ENCODE results near the gene HDGFL3.
"Not testable (repeated sequence)": the region's sequence is repeated elsewhere in the genome, so short reads cannot be mapped to it uniquely, and the experiment has no call there.

Gene HDGFL3

DNA sequence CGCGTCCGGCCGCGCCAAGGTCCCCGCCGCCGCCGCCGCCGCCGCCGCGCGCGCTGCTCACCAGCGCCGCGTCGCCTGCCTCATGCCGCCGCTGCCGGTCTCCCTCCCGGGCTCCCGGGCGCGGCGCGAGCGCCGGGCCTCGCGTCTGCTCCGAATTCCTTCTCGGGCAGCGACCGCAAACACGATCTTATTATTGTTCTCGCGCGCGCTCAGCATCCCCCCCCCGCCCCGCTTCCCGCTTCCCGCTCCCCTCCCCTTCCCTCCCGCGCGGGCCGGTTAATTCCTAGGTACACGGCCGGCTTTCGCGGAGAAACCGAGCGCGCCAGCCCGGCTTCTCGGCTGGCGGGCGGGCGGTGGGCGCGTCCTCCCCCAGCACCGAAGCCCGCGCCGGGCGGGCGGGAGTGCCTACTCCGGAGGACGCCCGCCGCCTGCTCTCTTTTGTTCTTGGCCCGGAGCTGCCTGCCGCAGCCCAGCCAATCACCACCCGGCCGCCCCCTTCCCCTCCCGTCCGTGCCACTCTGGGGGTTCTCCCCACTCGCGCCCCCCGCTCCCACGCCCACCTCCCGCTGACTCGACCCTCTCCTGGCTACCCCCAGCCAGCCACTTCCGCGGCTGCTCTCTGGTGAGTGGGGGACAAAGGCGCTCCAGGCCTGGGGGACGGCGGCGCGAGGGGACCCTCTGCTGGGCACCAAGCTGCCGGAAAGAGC lies at the start of gene HDGFL3:
Gene HDGFL3, minus strand, starts transcription at position 164 of the 707 bp plus-strand sequence. CDS start 409 bp downstream, outside the sequence.
- DNase-seq: no peak

DNA sequence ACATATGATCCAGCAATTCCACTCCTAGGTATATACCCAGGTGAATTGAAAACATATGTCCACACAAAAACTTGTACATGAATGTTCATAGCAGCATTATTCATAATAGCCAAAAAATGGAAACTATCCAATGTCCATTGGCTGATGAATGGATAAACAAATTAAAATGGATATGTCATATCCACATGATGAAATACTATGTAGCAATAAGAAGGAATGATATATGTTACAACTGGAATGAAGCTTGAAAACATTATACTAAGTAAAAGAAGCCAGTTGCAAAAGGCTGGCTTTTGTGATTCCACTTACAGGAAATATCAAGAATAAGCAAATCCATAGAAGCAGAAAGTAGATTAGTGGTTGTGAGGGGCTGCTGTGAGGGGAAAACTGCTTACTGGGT lies 43.2 kb upstream of the HDGFL3 start:
- no peak for DNase-seq

GRCh38 chr15:83249030-83249343 lies 41.4 kb upstream of the HDGFL3 start:
- no peak for DNase-seq

GRCh38 chr15:83248151-83249029 lies 40.8 kb upstream of the HDGFL3 start:
- DNase-seq: no peak

GRCh38 chr15:83243634-83244033 lies 36.0 kb upstream of the HDGFL3 start:
- DNase-seq: no peak

DNA sequence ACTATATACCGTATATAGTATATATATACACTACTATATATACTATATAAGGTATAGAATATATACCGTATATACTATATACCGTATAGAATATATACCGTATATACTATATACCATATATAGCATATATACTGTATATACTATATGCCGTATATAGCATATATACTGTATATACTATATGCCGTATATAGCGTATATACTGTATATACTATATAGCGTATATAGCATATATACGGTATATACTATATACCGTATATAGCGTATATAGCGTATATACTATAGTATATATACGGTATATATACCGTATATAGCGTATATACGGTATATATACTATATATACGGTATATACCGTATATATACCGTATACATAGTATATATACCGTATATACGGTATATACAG lies 22.6 kb upstream of the HDGFL3 start:
- no peak for DNase-seq

DNA sequence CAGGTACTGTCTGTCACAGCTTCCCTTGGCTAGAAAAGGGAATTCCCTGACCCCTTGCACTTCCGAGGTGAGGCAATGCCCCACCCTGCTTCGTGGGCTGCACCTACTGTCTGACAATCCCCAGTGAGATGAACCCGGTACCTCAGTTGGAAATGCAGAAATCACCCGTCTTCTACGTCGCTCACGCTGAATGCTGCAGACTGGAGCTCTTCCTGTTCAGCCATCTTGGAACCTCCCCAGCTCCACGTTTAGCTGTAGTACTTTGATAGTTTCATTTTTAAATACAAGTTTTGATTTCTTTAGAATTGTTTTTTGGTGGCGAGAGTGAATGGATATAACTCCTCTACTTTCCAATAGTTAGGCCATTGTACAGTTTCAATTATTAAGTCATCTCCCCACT lies 17.8 kb upstream of the HDGFL3 start:
- DNase-seq: no peak

- not testable (repeated sequence) for DNase-seq
Observed at GRCh38 chr15:83221781-83222180, 14.2 kb upstream of the HDGFL3 start.

- DNase-seq: no peak
Observed at GRCh38 chr15:83219026-83219425, 11.4 kb upstream of the HDGFL3 start.

GRCh38 chr15:83215306-83215705 lies 7.7 kb upstream of the HDGFL3 start:
- no peak for DNase-seq

GRCh38 chr15:83210619-83211018 lies 3.0 kb upstream of the HDGFL3 start:
- DNase-seq: no peak

DNA sequence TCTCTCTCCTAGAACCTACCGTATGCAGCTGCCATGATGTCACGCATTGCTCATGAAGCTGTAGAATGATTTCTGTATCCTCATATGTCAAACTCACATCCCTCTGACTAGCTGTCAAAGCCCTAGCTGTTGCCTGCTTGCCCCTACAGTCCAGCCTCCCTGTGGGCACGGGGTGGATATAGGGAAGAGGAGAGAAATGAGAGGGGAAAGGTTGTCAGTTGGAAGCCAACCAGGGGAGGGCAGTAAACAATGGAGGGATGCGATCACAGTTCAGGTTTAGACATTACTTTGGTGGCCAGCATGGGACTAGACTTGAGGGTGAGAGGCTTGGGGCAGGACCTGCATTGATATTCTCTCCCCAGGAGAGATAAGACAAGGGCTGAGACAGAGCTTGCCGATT lies 1.7 kb upstream of the HDGFL3 start:
- DNase-seq: no peak

DNA sequence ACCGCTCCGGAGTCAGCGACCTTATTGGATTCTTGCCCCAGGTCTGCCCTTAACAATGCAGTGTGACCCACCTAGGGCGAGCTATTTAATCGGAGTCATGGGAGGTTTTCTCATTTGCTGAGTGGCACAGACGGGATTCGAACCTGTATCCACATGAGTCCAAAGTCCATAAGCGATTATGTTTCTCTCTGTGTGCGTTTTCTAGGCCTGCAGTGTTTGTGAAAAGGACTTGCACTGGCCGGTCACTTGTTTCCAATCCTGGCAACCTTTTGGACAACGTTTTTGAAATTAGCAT lies 691 bp upstream of the HDGFL3 start:
- no peak for DNase-seq

- no peak for DNase-seq
Observed at GRCh38 chr15:83207009-83207659, 489 bp downstream of the HDGFL3 start.

DNA sequence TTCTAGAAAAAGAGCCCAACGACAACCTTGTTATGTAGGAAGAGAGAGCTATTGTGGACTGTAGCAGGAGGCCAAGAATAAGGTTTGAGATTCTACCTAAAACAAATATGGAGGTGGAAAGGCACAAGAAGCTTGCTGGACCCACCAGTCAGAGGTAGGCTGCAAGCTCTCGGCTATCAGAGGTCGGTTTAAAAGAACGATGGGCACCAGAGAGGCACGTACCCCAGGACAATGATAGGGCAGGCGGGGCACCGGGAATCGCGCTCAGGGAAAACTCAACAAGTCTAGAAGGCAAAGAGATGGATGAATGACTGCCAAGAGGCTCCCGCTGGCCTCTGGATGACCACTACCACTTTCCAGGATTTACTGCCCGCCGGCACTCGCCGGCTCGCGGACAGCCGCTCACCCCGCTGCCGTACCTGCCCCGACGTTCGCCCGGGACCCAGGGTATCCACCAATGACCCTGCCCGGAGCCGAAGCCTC lies 1.1 kb downstream of the HDGFL3 start:
- DNase-seq: no peak

GRCh38 chr15:83205725-83206324 lies 1.8 kb downstream of the HDGFL3 start:
- DNase-seq: no peak

DNA sequence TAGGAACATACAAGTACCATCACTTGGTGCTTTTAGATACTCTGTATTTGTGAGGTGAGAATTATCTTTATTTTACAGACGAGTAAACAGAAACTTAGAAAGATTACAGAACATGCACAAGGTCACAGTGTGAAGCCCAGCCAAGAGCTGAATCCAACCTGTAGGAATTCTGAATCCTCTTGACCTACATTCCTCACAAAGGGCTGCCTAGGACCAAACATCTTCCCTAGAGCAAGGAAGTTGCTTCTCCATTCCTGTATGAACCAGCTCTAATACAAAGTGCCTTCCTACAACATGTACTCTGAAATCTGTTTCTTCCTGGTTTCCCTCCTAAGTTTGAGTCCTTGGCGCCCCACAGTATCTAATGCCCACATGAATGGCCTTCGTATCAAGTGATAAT lies 2.9 kb downstream of the HDGFL3 start:
- no peak for DNase-seq

DNA sequence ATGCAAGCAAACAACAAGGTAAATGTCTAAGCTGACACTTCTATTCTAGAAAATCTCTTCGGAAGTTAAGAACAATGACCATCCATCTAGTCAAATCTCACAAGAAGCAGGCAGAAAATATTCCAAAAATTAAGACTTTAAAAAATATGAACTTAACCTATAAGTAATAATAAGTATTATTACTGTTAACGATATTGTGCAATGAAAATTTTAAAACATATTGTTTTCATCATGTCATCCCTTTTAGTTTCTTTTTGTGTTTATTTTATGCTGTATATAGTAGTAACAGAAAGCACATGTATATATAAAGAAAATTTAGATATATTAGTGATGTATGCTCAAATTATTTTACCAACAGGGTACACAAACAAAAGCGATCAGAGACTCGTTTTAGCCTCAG lies 4.1 kb downstream of the HDGFL3 start:
- no peak for DNase-seq

DNA sequence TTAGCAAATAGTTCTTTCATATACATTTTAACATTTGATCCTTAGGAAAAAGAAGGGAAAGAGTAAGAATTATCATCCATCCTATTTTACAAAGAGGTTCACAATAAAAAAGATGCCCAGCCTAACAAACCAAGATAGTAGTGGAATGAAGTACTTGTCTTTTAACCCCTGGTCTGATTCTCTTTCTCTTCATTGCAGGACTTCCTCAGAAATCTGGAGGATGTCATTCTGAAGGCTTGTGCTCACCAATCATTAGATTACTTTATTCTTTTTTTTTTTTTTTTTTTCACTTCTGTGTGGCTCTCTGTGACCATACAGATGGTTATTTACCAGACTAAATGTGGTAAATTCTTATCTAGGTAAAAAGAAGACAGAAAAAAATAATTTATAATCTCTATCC lies 7.0 kb downstream of the HDGFL3 start:
- DNase-seq: no peak

- no peak for DNase-seq
Observed at GRCh38 chr15:83200162-83200561, 7.5 kb downstream of the HDGFL3 start.

DNA sequence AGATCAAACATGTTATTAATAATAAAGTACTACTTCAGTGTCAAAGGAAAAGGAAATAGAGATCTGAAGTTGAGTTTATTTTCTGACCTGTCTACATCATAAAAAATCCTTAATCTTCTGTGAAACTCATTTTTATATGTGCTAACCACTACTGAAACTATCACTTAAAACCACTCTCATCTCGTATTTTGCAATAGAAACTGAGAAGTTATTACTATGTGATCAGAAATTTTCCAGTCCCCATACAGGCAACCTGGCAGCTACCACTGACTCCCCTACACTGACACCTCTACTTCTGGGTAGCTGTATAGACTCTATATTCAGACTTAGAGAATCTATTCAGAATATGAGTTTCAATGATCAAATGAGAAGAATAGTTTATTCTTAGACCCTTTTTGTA lies 8.3 kb downstream of the HDGFL3 start:
- no peak for DNase-seq

GRCh38 chr15:83198476-83198875 lies 9.1 kb downstream of the HDGFL3 start:
- DNase-seq: no peak

GRCh38 chr15:83194528-83194927 lies 13.1 kb downstream of the HDGFL3 start:
- no peak for DNase-seq

- no peak for DNase-seq
Observed at GRCh38 chr15:83193721-83194120, 13.9 kb downstream of the HDGFL3 start.

All from activated CD4-positive, CD25-positive, alpha-beta regulatory T cell treated with anti-CD3 and anti-CD28 coated beads, Interleukin-2, amount 50 U/mL, for 72 hours (primary cell).